HL-60 (cell line): ENCODE data around the gene UNCX.

Source experiments
- CTCF ChIP-seq: IDR thresholded peaks from one replicate; pipeline ENCODE4 v1.5.1; 2011; ENCODE audit warnings: low read length, control low read depth, inconsistent platforms; ENCODE audit not compliant: insufficient read depth
- GABPA ChIP-seq: IDR thresholded peaks from 2 replicates; pipeline ENCODE4 v1.6.1; 2012; ENCODE audit warnings: low read depth
- POLR2AphosphoS5 ChIP-seq: IDR thresholded peaks from 2 replicates; pipeline ENCODE4 v1.6.1; 2012; ENCODE audit warnings: low read depth
- REST ChIP-seq: IDR thresholded peaks from 2 replicates; pipeline ENCODE4 v1.6.1; 2012; ENCODE audit warnings: low read depth; ENCODE audit not compliant: insufficient replicate concordance

DNA sequence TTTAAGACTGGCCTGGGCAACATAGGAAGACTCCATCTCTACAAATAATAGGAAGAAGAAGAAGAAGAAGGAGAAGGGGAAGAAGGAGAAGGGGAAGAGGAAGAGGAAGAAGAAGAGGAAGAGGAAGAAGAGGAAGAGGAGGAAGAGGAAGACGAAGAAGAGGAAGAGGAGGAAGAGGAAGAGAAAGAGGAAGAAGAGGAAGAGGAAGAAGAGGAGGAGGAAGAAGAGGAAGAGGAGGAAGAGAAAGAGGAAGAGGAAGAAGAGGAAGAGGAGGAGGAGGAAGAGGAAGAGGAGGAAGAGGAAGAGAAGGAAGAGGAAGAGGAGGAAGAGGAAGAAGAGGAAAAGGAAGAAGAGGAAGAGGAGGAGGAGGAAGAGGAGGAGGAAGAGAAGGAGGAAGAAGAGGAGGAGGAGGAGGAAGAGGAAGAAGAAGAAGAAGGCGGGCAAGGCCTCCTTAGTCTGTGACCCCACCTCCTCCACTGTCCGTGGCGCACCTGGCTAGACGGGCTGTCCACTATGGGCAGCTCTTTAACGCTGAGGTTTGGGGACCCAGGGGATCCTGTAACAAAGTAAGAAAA lies 43.9 kb upstream of the UNCX start:
- TF ChIP-seq CTCF (no peak), REST (no peak), POLR2AphosphoS5 (no peak), GABPA (no peak)
